B cell (primary cell): ENCODE results near the gene C1QL1.

ENCODE experiments used
- CTCF ChIP-seq: fragments of 200-600 bp; IDR thresholded peaks from one replicate; pipeline ENCODE4 v1.8.0; 2022; ENCODE audit warnings: antibody characterized with exemption, mild to moderate bottlenecking
- EZH2 ChIP-seq: IDR thresholded peaks from 2 replicates; pipeline ENCODE4 v1.6.1; 2012; ENCODE audit warnings: borderline replicate concordance, low read depth, mild to moderate bottlenecking, moderate library complexity, low read length; ENCODE audit not compliant: insufficient read depth, poor library complexity, severe bottlenecking

- no peak for TF ChIP-seq CTCF
- TF ChIP-seq EZH2, result no peak
These were observed 27.8 kb downstream of the C1QL1 start for GRCh38 chr17:44940317-44940716.
